HG03354 (cell line): Measurements from ENCODE around the gene ALDH4A1.

Experiments used
- ATAC-seq: cut with Tn5 transposase; IDR thresholded peaks from one replicate; pipeline ENCODE4 v1.9.1; 2021; ENCODE audit warnings: mild to moderate bottlenecking; ENCODE audit not compliant: unreplicated experiment, poor library complexity, severe bottlenecking

ALDH4A1 gene

DNA sequence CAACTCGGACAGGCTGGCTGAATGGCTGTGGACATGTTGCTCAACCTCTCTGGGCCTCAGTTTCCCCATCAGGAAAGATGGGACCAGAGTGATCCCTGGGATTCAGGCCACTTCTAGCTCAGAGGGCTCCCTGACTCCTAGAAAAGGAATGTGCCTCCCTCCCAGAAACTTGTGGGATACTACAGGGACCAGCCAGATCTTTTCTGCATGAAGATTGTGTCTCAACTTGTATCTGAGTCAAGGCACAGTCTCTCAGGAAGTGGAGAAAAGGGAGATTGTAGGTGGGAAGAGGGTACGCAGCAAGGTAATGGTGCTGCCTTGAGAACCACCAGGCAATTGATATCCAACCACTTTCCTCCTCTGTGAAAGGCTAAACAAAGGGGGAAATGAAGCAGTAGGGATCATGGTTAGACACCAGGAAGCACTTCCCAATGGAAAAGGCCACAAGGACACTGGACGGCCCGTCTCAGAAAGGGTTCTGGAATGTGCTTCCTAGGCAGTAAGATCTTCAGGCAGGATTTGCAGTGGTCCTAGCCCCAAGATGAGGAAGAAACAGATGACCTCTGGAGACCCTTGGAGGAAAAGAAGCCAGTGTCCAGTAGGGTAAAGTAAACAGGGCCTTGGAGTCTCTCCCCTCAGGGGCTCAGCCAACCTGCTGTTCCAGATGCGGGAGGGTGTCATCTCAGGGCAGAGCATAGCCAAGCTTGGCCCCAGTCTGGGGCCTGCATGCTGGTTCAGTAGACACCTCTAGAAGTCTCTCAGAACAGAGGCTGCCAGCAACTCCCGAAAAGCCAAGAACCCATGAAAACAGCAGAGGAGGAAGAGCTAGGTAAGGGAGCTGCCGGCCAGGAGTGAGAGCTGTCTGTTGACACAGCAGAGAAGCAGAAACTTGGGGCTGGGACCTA, 37.3 kb upstream of the ALDH4A1 start:
- no peak for ATAC-seq

DNA sequence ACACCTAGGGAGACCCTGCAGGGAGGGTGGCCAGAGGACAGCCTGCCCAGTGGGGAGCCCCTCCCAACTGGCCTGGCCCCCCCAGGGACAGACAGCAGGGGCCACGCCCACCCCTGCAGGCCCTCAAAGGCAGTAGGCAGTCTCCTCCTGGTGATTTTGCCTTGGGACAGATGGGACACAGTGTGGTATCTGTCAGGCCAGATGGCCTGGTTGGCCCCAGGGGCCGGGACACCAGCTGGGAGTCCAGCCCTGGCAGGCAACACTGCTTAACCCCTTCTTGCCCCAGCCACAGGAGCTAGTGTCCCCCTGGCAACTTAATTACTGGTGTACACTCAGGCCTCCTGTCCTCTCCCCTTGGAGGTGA, 36.3 kb upstream of the ALDH4A1 start:
- no peak for ATAC-seq

DNA sequence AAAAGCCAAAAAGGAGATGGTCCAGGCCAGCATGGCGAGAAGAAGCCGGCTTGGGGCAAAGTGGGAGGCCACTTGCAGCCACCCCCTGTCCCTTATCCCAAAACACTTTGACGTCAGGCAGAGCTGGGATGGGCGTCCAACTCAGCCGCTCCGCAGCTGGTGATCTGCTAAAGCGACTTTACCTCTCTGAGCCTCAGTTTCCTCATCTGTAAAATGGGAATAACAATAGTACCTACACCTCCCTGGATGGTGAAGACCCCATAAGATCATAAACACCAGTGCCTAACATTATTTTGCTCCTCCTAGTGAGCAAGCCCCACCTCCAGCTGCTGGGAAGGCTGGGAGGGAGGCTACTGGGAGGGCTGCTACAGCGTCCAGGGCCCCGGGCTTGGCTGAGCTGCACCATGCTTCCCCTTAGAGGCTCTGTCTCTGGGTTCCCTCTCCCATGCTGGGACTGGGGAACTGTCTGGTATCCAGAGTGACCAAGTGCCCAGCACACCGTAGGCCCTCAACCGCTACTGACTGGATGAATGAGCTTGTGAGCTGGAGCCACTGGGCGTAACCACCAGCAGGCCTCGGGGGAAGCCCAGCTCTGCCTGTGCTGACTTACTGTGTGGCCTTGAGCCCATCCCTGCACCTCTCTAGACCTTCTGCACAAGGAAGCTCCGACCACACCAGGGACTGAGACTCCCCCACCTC, 35.8 kb upstream of the ALDH4A1 start:
- no peak for ATAC-seq

DNA sequence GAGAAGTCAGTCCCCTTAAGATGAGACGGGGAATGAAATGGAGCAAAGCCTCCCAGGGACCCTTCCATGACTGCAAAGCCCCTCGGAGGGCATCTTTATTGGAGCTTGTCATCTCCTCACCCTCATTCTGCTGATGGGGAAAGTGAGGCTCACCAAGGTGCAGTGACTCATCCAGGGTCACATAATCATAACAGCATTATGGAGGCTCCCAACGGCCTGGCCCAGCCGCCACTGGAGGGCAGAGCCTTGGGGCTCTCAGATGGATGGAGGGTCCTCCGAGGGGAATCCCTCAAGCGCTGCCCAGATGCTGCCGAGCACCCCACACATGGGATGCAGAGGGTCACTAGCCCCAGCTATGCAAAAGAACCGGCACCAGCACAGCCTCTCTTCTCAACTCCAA, 35.2 kb upstream of the ALDH4A1 start:
- no peak for ATAC-seq

DNA sequence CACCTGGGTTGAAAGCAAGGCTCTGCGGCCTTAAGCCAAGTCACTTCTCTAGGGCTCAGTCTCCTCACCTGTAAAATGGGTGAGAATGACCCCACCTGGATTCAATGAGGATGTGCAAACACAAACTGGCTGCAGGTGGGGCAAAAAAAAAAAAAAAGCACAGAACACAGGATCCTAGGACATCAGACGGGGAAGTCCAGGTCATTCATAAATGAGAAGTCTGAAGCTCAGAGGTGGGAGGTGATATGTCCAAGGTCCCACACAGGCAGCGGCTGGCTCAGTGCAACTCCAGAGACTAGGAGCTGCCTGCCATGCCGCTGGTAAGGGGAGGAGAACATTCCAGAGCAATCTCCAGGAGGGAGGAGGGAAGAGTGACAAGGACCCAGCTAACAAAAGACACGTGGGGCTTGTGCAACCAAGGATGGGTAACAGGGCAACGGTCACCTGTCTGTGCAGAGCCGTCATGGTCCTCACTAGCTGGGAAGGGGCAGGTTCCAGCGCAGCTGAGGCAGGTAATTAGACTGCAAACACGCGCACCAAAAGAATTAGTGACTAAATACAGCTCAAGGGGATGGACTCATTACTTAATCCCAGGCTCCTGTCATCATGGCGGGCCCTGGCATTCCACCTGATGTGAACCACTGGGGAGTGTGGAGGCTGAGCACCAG, 34.6 kb upstream of the ALDH4A1 start:
- ATAC-seq: no peak

DNA sequence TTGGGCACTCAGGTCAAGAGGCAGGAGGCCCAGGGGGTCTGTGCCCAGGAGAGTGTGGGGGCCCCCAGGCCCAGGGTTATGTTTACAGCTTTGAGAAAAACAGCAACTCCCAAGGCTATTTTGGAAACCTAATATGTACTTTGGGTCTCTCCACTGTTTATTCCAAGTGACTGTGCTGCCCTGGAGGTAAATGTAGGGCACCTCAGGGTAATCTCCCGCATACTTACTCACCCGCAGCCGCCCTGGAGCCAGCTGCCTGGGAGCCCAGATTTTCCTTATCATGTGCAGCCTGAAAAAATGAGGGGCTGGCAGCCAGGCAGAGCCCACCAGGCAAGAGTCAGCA, 34.1 kb upstream of the ALDH4A1 start:
- ATAC-seq: no peak

DNA sequence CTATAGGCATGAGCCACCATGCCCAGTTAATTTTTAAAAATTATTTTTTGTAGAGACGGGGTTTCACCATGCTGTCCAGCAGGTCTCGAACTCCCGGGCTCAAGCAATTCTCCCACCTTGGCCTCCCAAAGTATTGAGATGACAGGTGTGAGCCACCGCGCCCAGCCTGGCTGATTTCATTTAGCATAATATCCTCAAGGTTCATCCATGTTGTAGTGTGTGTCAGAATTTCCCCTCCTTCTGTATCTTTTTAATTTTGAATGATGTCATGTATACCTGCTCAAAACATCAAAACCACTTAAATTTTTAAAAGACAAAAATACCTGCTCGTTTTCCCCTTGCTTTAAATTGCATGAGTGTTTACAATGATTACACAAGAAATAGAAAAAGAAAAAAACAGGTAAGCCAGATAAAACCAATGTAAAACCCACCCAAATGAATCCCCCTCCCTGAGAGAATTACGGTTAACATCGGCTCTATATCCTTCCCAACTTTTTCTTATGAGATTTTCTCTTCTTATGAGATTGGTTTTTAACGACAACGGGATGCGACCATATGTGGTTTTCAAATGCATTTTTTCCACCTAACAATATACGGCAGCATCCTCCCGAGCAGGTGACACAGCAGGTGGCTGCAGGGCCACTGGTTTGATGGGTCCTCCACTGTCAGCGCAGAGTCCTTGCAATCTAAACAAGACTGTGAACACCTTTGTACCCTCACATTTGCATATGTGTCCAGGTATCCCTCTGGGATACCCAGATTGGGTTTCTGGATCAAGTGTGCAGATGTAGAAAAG, 32.0 kb upstream of the ALDH4A1 start:
- ATAC-seq: no peak

DNA sequence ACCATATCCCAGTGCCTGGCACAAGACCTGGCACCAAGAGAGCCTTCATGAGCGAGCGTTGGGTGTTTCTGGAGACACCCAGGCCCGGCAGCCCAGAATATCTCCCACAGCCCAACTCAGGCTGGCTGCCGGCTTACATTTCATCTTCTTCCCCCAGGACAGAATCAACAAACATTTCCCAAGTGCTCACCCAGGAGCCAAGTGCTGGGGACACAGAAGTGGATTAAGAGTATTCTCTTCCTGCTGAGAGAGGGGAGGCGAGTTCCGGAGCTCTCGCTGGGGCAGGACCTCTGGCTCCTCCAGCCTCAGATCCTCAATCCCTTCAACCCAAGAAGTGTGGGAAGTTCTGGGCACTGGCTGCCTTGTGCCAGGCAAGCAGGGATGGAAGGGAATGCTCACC, 30.5 kb upstream of the ALDH4A1 start:
- no peak for ATAC-seq

DNA sequence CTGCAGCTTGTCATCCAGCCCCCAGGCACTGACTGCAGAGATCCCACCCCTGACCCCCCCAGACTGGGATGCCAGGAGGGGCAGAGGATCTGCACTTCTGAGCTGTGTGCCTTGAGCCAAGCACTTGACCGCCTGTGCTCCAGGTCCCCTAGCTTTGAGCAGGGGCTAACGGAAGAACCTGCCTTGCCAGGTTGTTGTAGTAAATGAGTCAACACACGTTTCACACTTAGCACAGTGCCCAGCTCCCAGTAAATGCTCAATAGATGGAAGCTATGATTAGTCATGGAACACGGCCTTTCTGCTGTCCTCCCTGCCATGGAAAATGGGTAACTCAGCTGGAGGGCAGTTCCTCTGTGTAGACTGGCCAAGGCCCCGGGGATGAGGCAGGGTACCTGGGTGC, 30.0 kb upstream of the ALDH4A1 start:
- no peak for ATAC-seq

DNA sequence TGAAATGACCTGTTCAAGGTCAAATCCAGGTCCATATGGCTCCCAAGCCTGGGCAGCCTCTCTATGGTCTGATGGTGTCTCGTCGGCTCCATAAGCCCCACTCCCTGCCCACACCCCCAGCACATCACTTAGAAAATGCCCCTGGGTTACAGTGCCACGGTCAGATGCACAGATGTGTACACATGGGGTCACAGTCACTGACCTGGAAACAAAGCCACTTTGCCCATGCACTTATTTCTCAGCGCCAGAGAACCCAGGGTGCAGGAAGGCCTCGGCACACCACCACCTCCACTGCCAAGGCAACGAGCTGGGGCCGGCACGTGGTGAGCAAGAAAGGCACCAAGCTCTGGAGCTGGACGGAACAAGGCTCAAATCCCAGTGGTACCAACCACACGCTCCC, 29.4 kb upstream of the ALDH4A1 start:
- ATAC-seq: no peak

DNA sequence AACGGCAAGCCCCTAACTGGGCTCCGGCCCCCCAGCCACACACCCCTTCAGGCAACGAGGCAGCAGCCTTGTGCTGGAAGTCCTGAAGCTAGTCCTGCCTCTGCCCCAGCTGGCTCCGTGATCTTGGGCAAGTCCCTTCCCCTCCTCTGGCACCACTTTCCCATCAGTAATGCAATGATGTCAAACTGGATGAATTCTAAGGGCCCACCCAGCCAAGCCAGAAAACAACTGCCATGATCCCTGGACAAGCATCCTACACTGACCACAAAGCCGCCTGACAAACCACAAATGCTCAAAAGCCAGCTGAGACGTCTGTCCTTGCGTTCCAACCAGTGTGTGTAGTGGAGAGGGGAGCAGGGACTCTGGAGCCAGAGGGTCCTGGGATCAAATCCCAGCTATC, 27.3 kb upstream of the ALDH4A1 start:
- no peak for ATAC-seq

DNA sequence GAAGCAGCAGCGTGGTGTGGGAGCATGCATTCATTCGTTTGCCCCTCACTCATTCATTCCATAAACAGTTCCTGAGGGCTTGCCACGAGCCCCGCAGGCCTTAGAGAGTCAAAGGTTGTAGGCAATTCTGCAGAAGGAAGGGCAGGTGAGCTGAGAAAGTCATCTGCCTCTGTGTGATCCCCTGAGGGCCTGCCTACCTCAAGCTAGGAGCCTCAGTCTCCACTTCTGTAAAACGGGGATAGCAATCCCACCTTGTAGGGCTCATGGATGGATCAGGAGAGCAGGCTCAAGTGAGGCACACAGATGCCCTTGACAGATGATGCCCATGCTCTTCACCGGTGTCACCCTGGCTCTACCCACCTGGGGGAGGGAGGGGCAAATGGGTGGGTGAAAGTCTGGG, 26.6 kb upstream of the ALDH4A1 start:
- no peak for ATAC-seq

DNA sequence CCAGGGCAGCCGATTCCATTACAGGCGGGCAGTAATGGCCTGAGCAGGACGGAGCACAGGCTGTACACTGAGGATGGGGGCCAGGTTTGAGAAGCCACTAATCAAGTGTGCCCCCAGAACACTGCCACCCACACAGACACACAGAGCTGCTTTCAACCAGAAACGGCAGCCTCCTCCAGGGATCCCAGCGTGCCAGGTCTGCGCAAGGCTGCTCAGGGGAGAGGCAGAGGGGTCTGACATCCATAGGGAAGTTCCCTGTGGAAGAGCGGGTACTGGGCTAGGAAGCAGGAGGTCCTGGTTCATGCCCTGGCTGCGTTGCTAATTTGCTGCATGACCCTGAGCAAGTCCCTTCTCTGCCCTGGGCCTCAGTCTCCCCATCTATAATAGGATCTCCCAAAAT, 26.1 kb upstream of the ALDH4A1 start:
- no peak for ATAC-seq

DNA sequence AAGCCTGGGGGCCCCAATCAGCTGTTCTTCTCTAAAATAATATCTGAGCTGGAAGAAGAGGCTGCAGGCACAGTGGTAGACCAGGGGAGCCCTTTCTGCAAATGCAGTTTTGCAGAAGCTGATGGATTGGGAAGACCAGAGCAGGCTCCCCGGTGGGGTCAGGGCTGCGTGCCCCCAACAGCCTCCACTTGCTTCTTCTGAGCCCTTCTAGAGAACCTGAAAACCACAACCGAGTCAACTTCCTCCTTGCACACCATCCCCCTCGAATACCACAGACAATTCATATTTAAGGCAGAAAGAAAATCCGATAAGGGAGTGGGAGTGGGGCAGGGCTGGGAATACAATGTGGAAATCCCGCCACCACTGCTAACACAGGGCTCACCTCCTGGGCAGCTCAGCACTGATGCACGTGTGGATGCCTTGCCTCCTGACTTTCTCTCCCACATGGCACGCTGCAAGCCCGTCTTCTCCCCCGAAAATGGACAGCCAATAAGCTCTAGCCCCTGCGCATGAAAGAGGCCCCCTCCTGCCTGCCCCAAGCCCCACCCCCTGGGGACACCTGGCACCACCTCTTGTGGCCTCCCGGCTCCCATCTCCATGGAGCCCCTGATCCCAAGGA, 25.4 kb upstream of the ALDH4A1 start:
- ATAC-seq: peak; percentile 46

DNA sequence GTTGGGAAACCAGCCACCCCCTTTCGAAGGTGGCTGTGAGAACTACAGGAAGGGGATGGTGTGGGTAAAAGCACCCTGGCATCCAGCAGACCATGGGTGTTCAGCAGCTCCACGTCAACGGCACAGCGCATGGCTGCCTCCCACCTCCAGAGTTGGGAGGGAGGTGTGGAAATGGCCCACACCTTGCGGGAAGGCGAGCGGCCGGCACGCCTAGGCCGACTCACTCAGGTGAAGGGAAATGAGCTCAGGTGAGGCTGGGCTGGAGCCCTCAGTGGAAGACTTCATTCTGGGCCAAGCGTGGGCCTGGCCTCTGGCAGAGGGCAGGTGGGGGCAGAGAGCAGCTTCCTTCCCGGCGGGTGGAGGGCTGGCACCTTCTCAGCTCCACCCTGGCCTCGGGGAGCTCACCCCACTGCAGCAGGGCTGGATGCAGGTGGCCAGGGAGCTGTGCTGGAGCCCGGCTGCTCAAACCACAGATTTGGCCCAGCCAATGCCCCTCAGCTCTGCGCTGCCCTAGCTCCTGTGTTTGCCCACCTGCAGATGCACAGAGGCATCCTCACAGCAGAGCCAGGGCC, 24.8 kb upstream of the ALDH4A1 start:
- ATAC-seq: peak; percentile 19

DNA sequence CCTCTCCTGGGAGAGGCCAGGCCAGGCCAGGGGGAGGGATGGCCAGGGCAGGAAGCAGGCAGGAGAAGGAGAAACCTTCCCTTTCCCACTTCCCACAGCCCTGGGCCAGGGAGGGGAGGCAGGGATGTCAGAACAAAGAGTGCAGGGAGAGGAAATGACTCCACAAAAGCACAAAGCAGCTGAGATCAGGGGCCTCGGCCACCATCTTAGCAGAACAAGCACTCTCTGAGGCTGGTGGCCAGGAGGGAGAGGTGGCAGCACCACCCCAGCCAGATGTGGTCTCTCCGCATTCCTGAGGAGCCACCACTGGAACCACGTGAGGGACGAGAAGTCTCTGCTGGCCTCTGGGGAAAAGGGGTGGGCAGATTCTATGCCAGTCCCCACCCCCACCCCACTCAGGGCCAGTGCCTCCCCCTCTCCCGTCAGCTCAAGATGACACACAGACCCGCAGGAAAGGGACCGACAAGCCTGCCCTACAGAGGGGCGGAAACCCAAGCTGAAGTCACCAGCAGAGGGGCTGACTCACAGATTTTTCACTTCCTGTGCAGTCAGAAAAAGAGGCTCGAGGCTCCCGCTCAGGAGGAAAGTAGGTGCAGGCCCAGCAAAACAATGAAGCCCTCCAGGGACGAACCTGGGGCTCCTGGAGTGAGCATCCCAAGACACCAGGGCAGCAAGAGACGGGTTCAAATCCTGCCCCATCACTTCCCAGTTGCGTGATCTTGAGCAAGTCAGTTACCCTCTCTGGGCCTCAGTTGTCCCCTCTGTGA, 24.1 kb upstream of the ALDH4A1 start:
- peak; percentile 74 for ATAC-seq

DNA sequence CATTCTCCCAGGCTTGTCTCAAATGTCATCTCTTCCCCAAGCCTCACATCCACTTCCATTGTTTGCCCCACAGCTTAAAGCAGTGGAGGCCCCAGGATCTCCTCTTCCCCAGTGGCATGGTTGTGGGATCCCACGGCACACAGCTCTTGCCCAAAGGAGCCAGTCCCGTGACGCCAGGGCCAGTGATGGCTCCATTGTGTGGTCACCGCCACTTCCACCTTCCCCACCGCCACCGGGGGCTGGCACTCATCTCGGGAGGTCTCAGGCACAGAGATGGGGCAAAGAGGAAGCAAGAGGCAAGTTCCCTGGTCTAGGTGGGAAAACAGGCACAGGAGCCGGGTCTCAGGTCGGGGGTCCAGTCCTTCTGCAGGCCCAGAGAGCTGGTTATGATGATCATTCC, 22.9 kb upstream of the ALDH4A1 start:
- ATAC-seq: no peak

DNA sequence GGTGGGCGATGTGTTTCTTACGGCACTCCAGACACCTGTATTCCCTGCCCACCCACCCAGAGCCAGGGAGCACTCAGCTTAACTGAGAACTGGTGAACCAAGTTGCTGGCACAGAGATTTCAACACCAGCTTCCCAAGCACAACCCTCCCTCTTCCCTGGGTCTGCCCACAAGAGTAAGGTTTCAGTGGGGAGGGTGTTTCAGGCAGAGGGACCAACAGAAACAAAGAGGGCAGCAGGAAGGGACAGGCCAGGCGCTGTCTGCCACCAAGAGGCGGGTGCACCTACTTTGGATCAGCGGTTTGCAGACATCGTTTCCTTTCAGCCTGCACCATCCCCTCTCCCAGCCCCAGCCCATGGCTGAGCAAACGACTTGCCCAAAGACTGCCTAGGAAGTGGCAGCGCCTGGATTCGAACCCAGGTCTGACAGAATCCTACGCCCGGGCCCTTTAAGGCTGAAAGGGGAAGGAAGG, 21.9 kb upstream of the ALDH4A1 start:
- no peak for ATAC-seq
